GM12874 (cell line): ENCODE data around the gene OR4C45.

Source experiments
- CTCF ChIP-seq: IDR thresholded peaks from 2 replicates; pipeline ENCODE4 v1.5.1; 2011; ENCODE audit warnings: low read depth, mild to moderate bottlenecking, control low read depth, low read length, moderate library complexity; ENCODE audit not compliant: insufficient read depth

The OR4C45 gene

GRCh38 chr11:50072226-50073112, 39.8 kb downstream of the OR4C45 start:
- TF ChIP-seq CTCF = no peak

- TF ChIP-seq CTCF = no peak
Measured at GRCh38 chr11:50073113-50074105, 40.7 kb downstream of the OR4C45 start.

- no peak for TF ChIP-seq CTCF
Measured at GRCh38 chr11:50074161-50074560, 41.5 kb downstream of the OR4C45 start.

GRCh38 chr11:50075856-50076255, 43.2 kb downstream of the OR4C45 start:
- TF ChIP-seq CTCF = no peak

GRCh38 chr11:50077526-50077925, 44.9 kb downstream of the OR4C45 start:
- no peak for TF ChIP-seq CTCF

- no peak for TF ChIP-seq CTCF
Measured at GRCh38 chr11:50078001-50078400, 45.3 kb downstream of the OR4C45 start.

- no peak for TF ChIP-seq CTCF
Measured at GRCh38 chr11:50080256-50080655, 47.6 kb downstream of the OR4C45 start.
